NAMALWA (cell line): ENCODE data around the gene SF3B4.
"Not testable (repeated sequence)": the region's sequence is repeated elsewhere in the genome, so short reads cannot be mapped to it uniquely, and the experiment has no call there.

ENCODE experiments used
- DNase-seq: peaks from one replicate; pipeline ENCODE4 v3.0.0-alpha.2; 2015; ENCODE audit warnings: low spot score

Gene SF3B4

GRCh38 chr1:149887456-149888246 lies 40.0 kb downstream of the SF3B4 start:
- peak; percentile 100 for DNase-seq

- not testable (repeated sequence) for DNase-seq
These were observed 40.5 kb downstream of the SF3B4 start for GRCh38 chr1:149887196-149887455.

GRCh38 chr1:149886396-149887195 lies 41.0 kb downstream of the SF3B4 start:
- peak; percentile 100 for DNase-seq

- not testable (repeated sequence) for DNase-seq
These were observed 41.5 kb downstream of the SF3B4 start for GRCh38 chr1:149886121-149886395.

GRCh38 chr1:149885339-149886120 lies 42.1 kb downstream of the SF3B4 start:
- peak; percentile 97 for DNase-seq

GRCh38 chr1:149884433-149885338 lies 42.9 kb downstream of the SF3B4 start:
- peak; percentile 96 for DNase-seq

- DNase-seq: peak; percentile 36
These were observed 43.9 kb downstream of the SF3B4 start for GRCh38 chr1:149883598-149884247.

- no peak for DNase-seq
These were observed 45.7 kb downstream of the SF3B4 start for GRCh38 chr1:149881876-149882275.

GRCh38 chr1:149879556-149879955 lies 48.0 kb downstream of the SF3B4 start:
- DNase-seq: no peak

GRCh38 chr1:149877211-149877946 lies 50.2 kb downstream of the SF3B4 start:
- DNase-seq: no peak
